GM18507 (cell line): ENCODE data around the gene ARHGEF16.

Experiments
- DNase-seq: peaks from one replicate; pipeline ENCODE4 v3.0.0; 2011; ENCODE audit warnings: low read depth; ENCODE audit not compliant: insufficient read length; ENCODE audit errors: extremely low spot score
- FAIRE-seq: peaks from 2 replicates; lab custom pipeline; 2011; peaks lifted over from hg19 to GRCh38; lab: Jason Lieb, UNC

Gene ARHGEF16

GRCh38 chr1:3434406-3435110, 19.9 kb upstream of the ARHGEF16 start:
- FAIRE-seq: no peak
- no peak for DNase-seq

- no peak for FAIRE-seq
- DNase-seq: no peak
Measured at GRCh38 chr1:3435666-3436065, 18.8 kb upstream of the ARHGEF16 start.

GRCh38 chr1:3436451-3436850, 18.0 kb upstream of the ARHGEF16 start:
- FAIRE-seq (no peak), DNase-seq (no peak)

- FAIRE-seq: no peak
Measured at GRCh38 chr1:3436901-3437300, 17.6 kb upstream of the ARHGEF16 start.

GRCh38 chr1:3438661-3439180, 15.7 kb upstream of the ARHGEF16 start:
- DNase-seq (no peak), FAIRE-seq (no peak)

More at GRCh38 chr1:3436901-3437300, 17.6 kb upstream of the ARHGEF16 start:
- DNase-seq: no peak

GRCh38 chr1:3439346-3440299, 14.8 kb upstream of the ARHGEF16 start:
- FAIRE-seq (no peak), DNase-seq (no peak)

GRCh38 chr1:3440300-3440681, 14.2 kb upstream of the ARHGEF16 start:
- FAIRE-seq: no peak
- DNase-seq: no peak

GRCh38 chr1:3440711-3441409, 13.6 kb upstream of the ARHGEF16 start:
- FAIRE-seq (no peak), DNase-seq (no peak)

- DNase-seq: no peak
- FAIRE-seq: no peak
Measured at GRCh38 chr1:3441410-3441847, 13.0 kb upstream of the ARHGEF16 start.

GRCh38 chr1:3441880-3442279, 12.6 kb upstream of the ARHGEF16 start:
- DNase-seq (no peak), FAIRE-seq (no peak)

GRCh38 chr1:3442331-3442730, 12.1 kb upstream of the ARHGEF16 start:
- DNase-seq (no peak), FAIRE-seq (no peak)

- DNase-seq (no peak), FAIRE-seq (no peak)
Measured at GRCh38 chr1:3442901-3443300, 11.6 kb upstream of the ARHGEF16 start.

- no peak for FAIRE-seq
- no peak for DNase-seq
Measured at GRCh38 chr1:3443807-3444206, 10.7 kb upstream of the ARHGEF16 start.

- FAIRE-seq: no peak
- DNase-seq: no peak
Measured at GRCh38 chr1:3444298-3444697, 10.2 kb upstream of the ARHGEF16 start.

- FAIRE-seq: no peak
- no peak for DNase-seq
Measured at GRCh38 chr1:3444736-3445135, 9.7 kb upstream of the ARHGEF16 start.

GRCh38 chr1:3450202-3450863, 4.1 kb upstream of the ARHGEF16 start:
- DNase-seq (no peak), FAIRE-seq (no peak)

GRCh38 chr1:3450983-3451382, 3.5 kb upstream of the ARHGEF16 start:
- no peak for DNase-seq
- FAIRE-seq: no peak

- DNase-seq: no peak
- FAIRE-seq: no peak
Measured at GRCh38 chr1:3451994-3452865, 2.2 kb upstream of the ARHGEF16 start.

GRCh38 chr1:3452866-3453175, 1.6 kb upstream of the ARHGEF16 start:
- DNase-seq (no peak), FAIRE-seq (no peak)
